GM12872 (cell line): ENCODE results near the gene CKS2.

Experiments used
- TF ChIP-seq, protein P1 (sequence below): IDR thresholded peaks from 3 replicates; pipeline ENCODE4 v1.5.1; 2011; ENCODE audit warnings: low read depth, mild to moderate bottlenecking, low read length, moderate library complexity; ENCODE audit not compliant: insufficient read depth

The CKS2 gene

DNA sequence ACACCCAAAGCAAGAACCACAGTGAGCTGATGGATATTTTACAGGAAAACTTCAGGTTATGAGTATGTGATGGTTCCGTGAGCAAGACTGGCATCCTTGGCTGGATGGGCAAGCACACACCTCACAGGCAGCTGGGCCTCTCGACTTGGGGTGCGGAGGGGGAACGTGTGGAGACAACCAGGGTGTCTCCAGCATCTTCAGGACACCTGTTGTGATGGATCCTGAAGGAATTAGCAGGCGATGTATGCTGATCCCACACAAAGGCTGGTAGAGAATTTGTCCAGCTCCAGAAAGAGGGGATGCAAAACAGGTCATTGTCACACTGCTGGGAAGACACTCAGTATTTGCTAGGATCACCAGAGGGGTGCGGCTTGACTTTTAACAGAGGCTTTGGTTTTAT lies 50.0 kb downstream of the CKS2 start:
- TF ChIP-seq, protein P1, sequence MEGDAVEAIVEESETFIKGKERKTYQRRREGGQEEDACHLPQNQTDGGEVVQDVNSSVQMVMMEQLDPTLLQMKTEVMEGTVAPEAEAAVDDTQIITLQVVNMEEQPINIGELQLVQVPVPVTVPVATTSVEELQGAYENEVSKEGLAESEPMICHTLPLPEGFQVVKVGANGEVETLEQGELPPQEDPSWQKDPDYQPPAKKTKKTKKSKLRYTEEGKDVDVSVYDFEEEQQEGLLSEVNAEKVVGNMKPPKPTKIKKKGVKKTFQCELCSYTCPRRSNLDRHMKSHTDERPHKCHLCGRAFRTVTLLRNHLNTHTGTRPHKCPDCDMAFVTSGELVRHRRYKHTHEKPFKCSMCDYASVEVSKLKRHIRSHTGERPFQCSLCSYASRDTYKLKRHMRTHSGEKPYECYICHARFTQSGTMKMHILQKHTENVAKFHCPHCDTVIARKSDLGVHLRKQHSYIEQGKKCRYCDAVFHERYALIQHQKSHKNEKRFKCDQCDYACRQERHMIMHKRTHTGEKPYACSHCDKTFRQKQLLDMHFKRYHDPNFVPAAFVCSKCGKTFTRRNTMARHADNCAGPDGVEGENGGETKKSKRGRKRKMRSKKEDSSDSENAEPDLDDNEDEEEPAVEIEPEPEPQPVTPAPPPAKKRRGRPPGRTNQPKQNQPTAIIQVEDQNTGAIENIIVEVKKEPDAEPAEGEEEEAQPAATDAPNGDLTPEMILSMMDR = no peak

DNA sequence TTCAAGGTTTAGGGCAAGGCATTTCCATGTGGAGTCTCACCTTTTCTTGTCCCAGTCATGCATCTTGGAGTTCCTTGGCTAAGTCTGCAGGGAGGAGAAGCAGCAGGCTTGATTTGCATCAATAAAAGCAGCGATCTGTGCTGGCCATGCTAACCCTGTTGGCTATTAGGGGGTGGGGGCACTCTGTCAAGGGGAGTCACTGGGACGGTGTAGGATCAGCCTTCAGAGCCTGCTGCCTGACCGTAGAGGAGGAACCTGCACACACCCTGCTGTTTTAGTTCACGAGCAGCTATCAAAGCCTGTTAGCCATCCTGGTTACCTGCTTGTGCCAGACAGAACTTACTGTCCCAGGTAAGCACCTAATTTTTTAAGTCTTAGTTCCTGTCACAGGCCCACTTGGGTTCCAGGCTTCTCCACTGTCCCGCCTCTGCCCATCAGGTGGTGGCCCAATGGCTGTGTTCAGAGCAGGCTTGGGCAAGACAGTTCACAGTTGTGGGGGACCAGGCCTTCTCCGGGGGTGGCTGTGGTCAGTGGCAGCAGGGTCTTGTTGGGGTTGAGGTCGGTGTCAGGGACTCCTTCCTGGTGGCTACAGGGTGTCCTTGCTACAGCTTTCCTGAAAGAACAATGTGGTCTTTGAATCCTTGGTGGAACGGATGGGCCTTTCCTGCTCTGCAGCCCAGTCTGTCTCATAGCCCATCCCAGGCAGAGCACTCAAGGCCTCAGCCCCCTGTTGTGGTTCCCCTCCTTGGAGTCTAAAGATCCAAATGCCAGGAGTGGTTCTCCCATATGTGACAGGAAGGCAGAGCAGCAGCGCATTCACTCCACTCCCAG lies 51.0 kb downstream of the CKS2 start:
- TF ChIP-seq, protein P1 = no peak

DNA sequence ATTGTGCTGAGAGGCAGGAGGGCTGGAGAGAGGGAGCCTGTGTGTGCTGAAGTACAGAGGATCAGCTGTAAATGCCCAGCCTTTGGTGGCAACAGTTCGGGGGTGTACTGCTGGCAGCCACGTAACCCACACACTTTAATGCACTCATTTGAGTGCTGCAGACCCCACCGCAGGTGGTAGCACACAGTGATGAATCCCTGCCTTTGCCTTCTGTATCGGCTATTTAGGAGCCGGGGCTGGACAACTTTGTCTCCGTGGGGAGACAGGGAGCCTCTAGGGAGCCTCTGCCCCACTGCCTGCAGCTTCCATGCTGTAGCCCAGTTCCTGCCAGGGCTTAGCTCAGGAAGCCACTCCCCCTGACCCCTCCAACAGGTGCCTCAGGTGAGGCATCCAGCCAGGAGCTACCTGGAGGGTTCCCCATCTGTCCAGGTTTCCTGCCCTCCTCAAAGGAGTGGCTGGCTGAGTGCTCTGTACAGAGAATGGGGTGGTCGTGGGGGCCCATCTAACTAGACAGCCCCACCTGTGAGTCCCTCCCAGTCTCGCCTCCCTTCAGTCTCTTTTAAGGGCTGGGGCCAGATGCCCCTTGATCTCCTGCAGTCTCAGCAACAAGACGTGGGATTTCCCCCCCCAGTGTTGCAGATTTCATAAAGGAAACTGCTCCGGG lies 51.8 kb downstream of the CKS2 start:
- TF ChIP-seq, protein P1 = no peak

DNA sequence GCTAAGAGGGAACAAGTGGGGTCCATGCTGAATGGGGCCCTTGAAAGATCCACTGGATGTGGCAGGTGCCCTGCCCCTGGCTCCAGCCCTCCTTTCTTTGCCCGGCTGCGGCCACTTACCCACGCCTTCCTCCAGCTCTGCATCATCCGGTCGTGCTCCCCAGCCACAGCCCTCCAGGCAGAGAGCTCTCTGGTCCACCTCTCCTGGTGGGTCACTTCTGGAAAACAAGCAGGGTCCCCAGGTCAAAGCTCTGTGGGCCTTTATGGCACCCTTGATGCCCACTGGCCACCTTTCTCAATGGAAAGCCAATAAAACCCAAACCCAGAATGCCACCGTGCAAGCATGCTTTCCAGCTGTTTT lies 52.3 kb downstream of the CKS2 start:
- TF ChIP-seq, protein P1 = no peak

DNA sequence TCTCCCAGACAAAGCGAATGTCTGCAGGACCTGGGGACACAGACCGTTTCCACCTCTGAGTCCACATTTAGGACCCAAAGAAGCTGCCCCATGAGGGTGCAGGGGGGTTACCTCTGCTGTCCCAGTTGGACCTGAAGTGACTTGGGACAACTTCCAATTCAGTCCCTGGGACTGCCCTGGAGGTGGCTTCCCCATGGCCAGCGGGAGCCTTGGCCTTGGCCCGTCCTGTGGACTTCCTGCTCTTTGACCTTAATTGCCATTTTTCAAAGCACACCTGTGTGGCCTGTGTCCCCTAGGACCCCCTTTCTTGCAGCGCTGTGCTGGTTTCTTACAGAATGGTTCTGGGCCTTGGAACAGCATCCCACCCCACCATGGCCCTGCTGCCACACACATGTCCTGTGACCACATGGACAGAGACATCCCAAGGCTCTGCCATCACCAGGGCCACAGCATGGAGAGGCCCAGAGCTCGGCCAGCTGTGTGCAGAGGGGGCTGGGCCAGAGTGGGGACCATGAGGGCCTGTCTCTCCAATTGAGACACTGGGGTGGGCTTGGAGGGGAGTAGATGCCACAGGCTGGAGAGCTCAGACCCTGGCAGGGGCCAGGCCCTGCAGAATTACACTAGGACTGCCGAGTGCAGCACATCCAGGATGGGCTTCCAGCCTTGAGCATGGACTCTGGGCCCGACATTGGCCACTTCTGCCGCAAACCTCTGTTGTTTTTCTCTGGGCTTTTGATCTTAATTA lies 53.1 kb downstream of the CKS2 start:
- TF ChIP-seq, protein P1 = no peak

DNA sequence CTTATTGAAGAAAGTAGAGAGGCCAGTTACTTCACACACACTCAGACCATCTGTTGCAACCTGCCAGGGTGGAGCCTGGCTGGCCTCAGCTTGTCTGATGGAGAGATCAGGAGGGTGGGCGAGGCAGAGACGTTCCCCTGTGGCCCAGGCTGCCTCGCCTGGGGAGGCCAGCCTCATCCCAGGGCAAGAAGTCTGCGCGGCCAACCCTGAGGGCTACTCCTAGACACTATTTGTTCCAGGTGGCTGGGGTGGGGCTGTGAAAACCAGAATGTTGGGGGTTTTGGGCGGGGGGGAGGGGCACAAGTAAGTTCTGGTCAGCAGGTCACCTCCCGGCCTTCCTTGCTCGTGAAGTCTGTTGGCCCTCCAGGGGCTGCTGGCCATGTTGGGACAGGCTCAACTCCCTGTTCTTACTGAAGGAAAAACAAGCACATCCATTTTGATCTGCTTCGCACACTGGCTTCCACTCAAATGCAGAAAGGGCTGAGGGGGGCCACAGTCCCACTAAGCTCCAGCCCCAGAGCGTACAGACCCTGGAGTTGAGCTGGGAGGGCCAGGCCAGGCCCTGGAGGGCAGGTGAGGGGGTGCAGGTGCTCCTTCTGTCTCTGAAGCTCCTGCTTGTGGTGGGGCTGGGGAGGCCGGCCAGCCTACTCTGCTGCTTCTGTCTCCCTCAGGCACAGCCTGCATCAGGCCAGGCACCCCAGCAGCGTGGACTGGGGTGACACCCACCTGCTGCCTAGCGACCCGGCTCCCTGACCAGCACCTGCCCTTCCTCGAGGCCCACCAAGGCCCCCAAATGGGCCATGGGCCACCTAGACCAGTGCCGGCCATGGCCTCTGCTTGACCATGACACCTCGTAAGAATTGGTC lies 53.9 kb downstream of the CKS2 start:
- TF ChIP-seq, protein P1 = no peak
